GM18861 (cell line): ENCODE measurements around the gene BHMT.
"Not testable (repeated sequence)": the region's sequence is repeated elsewhere in the genome, so short reads cannot be mapped to it uniquely, and the experiment has no call there.

Experiments used
- ATAC-seq: cut with Tn5 transposase; IDR thresholded peaks from one replicate; pipeline ENCODE4 v1.9.1; 2021; ENCODE audit not compliant: unreplicated experiment

The BHMT gene

GRCh38 chr5:79171635-79172245, 60.1 kb downstream of the BHMT start:
- no peak for ATAC-seq

GRCh38 chr5:79172269-79172668, 60.7 kb downstream of the BHMT start:
- no peak for ATAC-seq

- ATAC-seq = no peak
Observed at GRCh38 chr5:79173626-79174025, 62.0 kb downstream of the BHMT start.

GRCh38 chr5:79180449-79180848, 68.8 kb downstream of the BHMT start:
- ATAC-seq = not testable (repeated sequence)

- no peak for ATAC-seq
Observed at GRCh38 chr5:79181419-79182022, 69.9 kb downstream of the BHMT start.
